Erythroblast (primary cell): Measurements from ENCODE around the gene UAP1L1.

Experiments
- GATA1 ChIP-seq: IDR thresholded peaks from 2 replicates; pipeline ENCODE4 v1.6.1; 2011; ENCODE audit warnings: low read depth, mild to moderate bottlenecking, control low read depth, low read length, moderate library complexity
- POLR2A ChIP-seq: IDR thresholded peaks from 2 replicates; pipeline ENCODE4 v1.6.1; 2011; ENCODE audit warnings: mild to moderate bottlenecking, low read length

DNA sequence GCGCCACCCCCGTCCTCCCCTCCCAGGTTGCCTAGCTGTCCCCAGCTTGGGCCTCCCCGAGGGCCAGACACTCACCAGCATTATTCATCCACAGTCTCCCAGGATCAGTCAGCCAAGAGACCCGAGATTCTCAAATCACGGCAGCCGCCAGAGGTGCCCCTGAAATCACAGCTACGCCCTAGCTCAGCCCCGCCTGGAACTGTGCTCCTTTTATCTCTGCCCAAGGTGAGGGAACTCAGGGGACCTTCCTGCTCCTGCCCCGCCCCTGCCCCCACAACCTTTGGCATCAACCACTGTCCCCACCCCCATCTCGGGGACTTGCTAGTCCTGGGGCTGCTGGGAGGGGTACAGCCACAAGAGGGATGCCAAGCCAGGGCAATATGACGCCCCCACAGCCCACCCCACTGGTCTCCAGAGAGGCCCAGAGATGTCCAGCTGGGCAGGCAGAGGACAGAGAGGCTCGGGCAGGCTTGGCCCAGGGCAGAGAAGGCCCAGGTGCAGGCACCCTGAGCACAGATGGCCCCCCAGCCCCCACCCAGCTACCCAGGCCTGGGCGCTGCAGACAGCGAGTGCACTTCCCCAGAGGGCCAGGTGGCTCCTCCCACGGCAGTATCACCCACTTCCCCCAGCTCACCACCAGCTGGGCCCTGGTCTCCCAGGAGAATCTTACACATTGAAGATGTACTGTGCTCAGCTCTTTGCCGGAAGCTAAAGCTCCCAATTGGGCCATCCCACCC is 45.2 kb upstream of the UAP1L1 start, which contains the start of gene FUT7:
- TF ChIP-seq POLR2A (no peak), GATA1 (no peak)
